ENCODE data around the gene MSI2. TPM values are rescaled to one million over a fixed set of nuclear protein-coding genes. Genes with fewer than 3 reads are reported as not detected.

Gene MSI2
- total RNA-seq, 6 experiments from 2014 or later: 12.0 to 22.6 (median 19.4) TPM

DNA sequence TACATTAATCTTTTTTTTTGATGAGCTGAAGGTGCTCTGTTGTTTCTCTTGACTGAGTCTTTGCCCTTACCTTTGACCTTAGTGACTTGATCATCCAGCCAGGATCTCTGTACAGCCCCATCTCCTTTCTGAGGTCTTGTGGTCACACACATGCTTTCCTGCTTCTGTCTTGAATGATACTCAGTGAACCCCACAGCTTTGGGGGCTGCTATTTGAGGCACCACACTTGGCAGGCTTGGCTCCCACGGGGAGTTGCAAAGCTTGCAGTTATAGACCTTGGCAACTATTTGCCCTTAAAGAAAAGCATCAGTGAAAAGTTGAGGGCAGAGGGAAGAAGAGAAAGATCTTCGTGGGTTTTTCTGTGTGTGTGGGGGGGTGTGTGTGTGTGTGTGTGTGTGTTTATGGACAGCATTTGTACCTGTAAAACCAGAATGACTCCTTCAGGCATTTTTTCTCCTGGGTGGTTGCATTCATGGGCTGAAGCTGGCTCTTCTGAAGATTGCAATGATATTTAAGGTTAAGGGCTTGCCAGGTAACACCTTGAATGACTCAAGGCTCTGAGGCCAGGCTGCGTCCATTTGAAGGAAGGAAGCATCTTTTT is 101.6 kb downstream of the MSI2 start:
- no peak overlapping the region for H3K4me3 ChIP-seq
- 68% methylated on average over 3 of the region's 3 CpGs for WGBS (ENCODE audit: insufficient coverage, low coverage, low lambda C conversion rate, missing lambda C conversion rate)
- no peaks in the 10 kb centered on the region for H3K27me3 ChIP-seq
- intact Hi-C loops (cut with DNase I): no loop called here
- TF ChIP-seq, protein P1, sequence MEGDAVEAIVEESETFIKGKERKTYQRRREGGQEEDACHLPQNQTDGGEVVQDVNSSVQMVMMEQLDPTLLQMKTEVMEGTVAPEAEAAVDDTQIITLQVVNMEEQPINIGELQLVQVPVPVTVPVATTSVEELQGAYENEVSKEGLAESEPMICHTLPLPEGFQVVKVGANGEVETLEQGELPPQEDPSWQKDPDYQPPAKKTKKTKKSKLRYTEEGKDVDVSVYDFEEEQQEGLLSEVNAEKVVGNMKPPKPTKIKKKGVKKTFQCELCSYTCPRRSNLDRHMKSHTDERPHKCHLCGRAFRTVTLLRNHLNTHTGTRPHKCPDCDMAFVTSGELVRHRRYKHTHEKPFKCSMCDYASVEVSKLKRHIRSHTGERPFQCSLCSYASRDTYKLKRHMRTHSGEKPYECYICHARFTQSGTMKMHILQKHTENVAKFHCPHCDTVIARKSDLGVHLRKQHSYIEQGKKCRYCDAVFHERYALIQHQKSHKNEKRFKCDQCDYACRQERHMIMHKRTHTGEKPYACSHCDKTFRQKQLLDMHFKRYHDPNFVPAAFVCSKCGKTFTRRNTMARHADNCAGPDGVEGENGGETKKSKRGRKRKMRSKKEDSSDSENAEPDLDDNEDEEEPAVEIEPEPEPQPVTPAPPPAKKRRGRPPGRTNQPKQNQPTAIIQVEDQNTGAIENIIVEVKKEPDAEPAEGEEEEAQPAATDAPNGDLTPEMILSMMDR (IDR thresholded peaks at IDR 0.05): no peak
- no peak for TF ChIP-seq POLR2A (IDR thresholded peaks at IDR 0.05)
- no peaks in the 10 kb centered on the region for H3K9me3 ChIP-seq
- H3K36me3 ChIP-seq: no peaks in the 10 kb centered on the region
- no peaks in the 10 kb centered on the region for H3K4me1 ChIP-seq
- no peak for ATAC-seq
- DNase-seq: no peak
- H3K27ac ChIP-seq: no peak overlapping the region

DNA sequence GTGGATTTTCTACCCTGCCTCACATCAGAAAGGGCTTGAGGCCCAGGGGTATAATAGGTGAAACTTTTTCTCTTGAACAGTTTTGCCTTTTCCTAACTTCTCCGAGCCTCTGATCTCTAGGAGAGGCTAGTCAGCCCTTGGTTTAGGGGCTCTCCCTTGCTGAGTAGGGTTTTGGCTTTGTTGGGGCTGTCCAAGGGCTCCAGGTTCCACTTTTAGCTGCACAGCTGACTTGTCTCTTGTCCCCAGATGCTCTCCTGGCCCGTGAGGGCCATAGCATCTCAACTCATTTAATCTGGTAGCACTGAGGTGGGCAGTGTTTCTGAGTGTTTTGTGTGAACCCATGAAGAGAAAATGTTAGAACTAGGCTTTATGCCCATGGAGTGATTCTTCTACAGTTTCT is 103.9 kb downstream of the MSI2 start:
- Histone ChIP-seq H3K36me3 (no peaks in the 10 kb centered on the region), H3K27ac (no peak overlapping the region), H3K4me3 (no peak overlapping the region), H3K9me3 (no peaks in the 10 kb centered on the region), H3K27me3 (no peaks in the 10 kb centered on the region), H3K4me1 (no peaks in the 10 kb centered on the region)
- DNase-seq (no peak), ATAC-seq (no peak)
- intact Hi-C loops (cut with DNase I): no loop called here
- 88% methylated on average over 2 of the region's 2 CpGs for WGBS (ENCODE audit: insufficient coverage, low coverage, low lambda C conversion rate, missing lambda C conversion rate)
- TF ChIP-seq, protein P1 (IDR thresholded peaks at IDR 0.05): no peak
- no peak for TF ChIP-seq POLR2A (IDR thresholded peaks at IDR 0.05)

DNA sequence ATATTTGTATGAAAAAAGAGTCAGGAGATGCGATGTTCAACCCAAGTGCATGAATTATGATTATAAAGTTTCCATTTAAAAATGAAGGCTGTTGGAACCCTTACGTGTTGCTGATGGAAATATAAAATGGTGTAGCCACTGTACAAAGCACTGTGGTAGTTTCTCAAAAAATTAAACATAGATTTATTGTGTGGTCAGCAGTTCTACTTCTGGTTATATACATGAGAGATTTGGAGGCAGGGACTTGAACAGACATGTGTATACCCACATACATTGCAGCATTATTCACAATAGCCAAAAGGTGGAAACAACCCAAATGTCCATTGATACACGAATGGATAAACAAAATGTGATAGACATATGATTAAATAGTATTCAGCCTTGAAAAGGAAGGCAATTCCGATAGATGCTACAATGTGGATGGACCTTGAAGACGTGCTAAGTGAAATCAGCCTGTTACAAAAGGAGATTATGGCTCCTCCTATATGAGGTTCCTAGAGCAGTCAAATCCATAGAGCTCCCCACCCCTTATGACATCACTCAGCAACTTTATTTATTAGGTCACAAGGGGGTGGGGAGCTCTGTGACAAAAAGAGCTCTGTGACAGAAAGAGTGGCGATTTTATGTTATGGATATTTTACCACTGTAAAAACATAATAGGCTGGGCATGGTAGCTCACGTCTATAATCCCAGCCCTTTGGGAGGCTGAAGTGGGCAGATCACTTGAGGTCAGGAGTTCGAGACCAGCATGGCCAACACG is 106.7 kb downstream of the MSI2 start:
- no peak overlapping the region for H3K4me3 ChIP-seq
- H3K36me3 ChIP-seq: no peaks in the 10 kb centered on the region
- no peaks in the 10 kb centered on the region for H3K9me3 ChIP-seq
- intact Hi-C loops (cut with DNase I): no loop called here
- DNase-seq: no peak
- TF ChIP-seq, protein P1 (IDR thresholded peaks at IDR 0.05): no peak
- TF ChIP-seq POLR2A (IDR thresholded peaks at IDR 0.05): no peak
- H3K27me3 ChIP-seq: no peaks in the 10 kb centered on the region
- WGBS (ENCODE audit: insufficient coverage, low coverage, low lambda C conversion rate, missing lambda C conversion rate): 87% methylated on average over 8 of the region's 9 CpGs
- no peak overlapping the region for H3K27ac ChIP-seq
- peaks cover 0 to 14% (median 3%) of the 10 kb centered on the region in 4 donors for H3K4me1 ChIP-seq
- no peak for ATAC-seq

DNA sequence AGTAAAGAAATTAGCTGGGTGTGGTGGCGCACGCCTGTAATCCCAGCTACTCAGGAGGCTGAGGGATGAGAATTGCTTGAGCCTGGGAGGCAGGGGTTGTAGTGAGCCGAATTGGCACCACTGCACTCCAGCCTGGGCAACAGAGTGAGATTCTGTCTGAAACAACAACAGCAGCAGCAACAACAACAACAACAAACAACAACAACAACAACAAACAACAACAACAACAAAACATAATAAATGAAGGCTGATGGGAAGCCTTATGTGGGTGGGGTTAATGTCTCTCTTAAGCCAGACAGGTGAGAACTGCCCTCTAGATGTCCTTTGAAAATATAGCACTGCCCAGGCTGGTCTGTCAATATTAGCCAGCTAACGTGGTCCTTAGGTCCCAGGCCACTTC is 107.3 kb downstream of the MSI2 start:
- no CpG with 5 or more reads among the region's 4 CpGs for WGBS (ENCODE audit: insufficient coverage, low coverage, low lambda C conversion rate, missing lambda C conversion rate)
- H3K4me1 ChIP-seq: peaks cover 0 to 14% (median 3%) of the 10 kb centered on the region in 4 donors
- H3K27ac ChIP-seq: no peak overlapping the region
- no peak for TF ChIP-seq POLR2A (IDR thresholded peaks at IDR 0.05)
- TF ChIP-seq, protein P1 (IDR thresholded peaks at IDR 0.05): no peak
- no peaks in the 10 kb centered on the region for H3K36me3 ChIP-seq
- intact Hi-C loops (cut with DNase I): no loop called here
- DNase-seq (no peak), ATAC-seq (no peak)
- H3K27me3 ChIP-seq: no peaks in the 10 kb centered on the region
- no peaks in the 10 kb centered on the region for H3K9me3 ChIP-seq
- no peak overlapping the region for H3K4me3 ChIP-seq

Data from right lobe of liver (tissue), 6 donors.